NCI-H2029 (cell line): Measurements from ENCODE around the gene APOE.
"Not testable (repeated sequence)": the region's sequence is repeated elsewhere in the genome, so short reads cannot be mapped to it uniquely, and the experiment has no call there.

Experiments
- DNase-seq: peaks from one replicate; lab custom pipeline; 2025; lab: John Stamatoyannopoulos, UW

Gene APOE

DNA sequence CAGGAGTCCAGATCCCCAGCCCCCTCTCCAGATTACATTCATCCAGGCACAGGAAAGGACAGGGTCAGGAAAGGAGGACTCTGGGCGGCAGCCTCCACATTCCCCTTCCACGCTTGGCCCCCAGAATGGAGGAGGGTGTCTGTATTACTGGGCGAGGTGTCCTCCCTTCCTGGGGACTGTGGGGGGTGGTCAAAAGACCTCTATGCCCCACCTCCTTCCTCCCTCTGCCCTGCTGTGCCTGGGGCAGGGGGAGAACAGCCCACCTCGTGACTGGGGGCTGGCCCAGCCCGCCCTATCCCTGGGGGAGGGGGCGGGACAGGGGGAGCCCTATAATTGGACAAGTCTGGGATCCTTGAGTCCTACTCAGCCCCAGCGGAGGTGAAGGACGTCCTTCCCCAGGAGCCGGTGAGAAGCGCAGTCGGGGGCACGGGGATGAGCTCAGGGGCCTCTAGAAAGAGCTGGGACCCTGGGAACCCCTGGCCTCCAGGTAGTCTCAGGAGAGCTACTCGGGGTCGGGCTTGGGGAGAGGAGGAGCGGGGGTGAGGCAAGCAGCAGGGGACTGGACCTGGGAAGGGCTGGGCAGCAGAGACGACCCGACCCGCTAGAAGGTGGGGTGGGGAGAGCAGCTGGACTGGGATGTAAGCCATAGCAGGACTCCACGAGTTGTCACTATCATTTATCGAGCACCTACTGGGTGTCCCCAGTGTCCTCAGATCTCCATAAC lies at the start of gene APOE:
Gene APOE, plus strand, starts transcription at position 360 of the 724 bp plus-strand sequence. CDS start 829 bp downstream, outside the sequence.
- DNase-seq: no peak

DNA sequence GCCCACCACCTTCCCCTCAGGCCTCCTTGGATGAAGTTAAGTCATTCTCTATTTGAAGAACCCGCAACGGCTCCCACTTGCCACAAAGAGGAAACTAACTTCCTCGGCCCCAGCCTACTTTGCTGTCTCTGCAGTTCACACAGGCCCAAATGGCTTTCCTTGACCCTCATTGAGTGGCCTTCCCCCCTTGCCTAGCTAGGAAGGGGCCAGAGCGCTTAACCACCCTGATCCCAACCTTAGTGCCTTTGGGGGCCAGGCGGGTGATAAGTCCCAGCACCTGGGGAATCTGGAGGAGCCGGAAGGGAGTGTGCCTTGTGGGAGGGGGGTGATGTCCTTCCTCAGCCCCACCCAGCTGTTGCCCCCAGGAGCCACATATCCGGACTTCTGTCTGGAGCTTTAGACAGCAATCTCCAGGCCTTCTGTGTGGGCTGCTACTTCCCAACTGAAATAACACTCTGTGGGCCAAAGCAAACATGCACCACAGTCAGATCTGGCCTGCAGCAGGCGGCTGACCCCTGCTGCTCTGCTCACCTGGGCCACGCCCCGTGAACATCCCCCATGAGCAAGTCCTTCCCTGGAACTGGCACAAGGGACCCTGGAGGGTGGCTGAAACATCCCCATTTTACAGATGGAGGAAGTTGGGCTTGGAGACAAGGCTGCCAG lies 49.0 kb upstream of the APOE start:
- peak; percentile 48 for DNase-seq

GRCh38 chr19:44857837-44858236 lies 47.8 kb upstream of the APOE start:
- DNase-seq: no peak

DNA sequence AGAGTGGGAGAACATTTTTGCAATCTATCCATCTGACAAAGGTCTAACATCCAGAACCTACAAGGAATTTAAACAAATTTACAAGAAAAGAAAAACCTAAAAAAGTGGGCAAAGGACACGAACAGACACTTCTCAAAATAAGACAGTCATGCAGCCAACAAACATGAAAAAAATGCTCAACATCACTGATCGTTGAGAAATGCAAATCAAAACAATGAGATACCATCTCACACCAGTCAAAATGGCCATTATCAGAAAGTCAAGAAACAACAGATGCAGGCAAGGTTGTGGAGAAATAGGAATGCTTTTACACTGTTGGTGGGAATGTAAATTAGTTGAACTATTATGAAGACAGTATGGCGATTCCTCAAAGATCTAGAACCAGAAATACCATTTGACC lies 44.0 kb upstream of the APOE start:
- DNase-seq: not testable (repeated sequence)

DNA sequence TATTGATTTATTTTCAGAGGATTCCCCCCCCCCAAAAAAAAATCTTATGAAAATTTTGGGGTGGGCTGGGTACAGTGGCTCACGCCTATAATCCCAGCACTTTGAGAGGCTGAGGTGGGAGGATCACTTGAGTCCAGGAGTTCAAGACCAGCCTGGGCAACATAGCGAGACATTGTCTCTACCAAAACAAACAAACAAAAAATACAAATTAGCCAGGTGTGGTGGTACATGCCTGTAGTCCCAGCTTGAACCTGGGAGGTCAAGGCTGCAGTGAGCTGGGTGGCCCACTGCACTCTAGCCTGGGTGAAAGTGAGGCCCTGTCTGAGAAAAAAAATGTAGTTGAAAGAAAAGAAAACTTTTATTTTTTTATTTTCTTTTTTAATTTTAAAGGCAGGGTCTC lies 41.6 kb upstream of the APOE start:
- DNase-seq: no peak

- no peak for DNase-seq
Observed at GRCh38 chr19:44865196-44865767, 40.3 kb upstream of the APOE start.

GRCh38 chr19:44866664-44867063 lies 38.9 kb upstream of the APOE start:
- peak; percentile 57 for DNase-seq

DNA sequence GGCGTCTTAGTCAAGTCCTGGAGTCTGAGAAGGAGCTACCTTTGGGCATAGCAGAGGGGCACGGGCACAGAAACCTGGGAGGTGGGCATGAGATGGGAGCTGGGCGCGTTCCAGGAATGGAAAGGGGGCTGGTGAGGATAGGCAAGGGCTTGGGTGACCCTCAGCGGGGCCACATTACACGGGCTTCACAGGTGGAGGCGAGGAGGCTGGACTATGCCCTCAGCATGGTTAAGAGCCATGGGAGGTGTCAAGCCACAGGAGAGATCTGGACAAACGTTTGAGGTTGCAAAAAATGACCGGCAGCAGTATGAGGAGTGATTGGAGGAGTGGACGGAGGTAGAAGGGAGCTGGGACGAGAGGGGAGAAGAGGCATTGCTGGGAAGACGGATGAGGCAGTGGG lies 38.0 kb upstream of the APOE start:
- no peak for DNase-seq

- no peak for DNase-seq
Observed at GRCh38 chr19:44869733-44870470, 35.7 kb upstream of the APOE start.

GRCh38 chr19:44871809-44872208 lies 33.8 kb upstream of the APOE start:
- no peak for DNase-seq

- DNase-seq: no peak
Observed at GRCh38 chr19:44872661-44873060, 32.9 kb upstream of the APOE start.

- no peak for DNase-seq
Observed at GRCh38 chr19:44874317-44874716, 31.3 kb upstream of the APOE start.

DNA sequence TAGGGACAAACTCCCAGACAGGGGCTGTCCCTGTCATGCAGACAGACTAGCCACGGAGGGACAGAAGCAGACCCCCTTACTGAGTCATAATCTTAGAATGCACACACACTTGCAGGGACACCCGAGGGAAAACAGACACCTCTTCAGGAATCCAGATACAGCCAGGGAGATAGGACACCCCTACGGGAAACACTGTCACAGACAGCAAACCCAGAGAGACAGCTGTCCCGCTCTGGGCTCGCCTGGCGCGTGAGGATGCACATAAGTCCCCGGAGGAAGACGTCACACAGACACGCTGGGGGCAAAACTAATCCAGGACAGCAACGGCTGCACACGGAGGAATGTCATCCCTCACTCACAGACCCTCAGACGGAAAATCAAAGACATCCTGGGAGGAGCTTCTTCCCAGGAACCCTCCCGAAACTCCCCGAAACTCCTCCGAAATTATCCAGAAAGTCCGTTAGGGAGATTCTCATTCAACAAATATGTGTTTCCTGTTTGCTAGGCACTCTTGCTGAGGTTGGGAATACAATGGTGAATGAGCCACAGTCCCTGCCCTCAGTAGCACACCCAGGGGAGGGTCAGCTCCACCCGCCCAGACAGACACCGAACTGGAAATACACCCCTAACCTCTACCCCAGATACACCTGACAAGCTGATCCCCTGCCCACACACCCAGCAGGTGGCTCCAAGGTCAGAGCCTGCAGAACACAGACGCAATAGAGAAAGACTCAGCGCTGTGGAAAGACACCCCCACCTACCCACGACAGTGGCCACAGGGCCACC lies 29.7 kb upstream of the APOE start:
- DNase-seq: no peak

GRCh38 chr19:44876930-44877535 lies 28.6 kb upstream of the APOE start:
- DNase-seq: peak; percentile 49

DNA sequence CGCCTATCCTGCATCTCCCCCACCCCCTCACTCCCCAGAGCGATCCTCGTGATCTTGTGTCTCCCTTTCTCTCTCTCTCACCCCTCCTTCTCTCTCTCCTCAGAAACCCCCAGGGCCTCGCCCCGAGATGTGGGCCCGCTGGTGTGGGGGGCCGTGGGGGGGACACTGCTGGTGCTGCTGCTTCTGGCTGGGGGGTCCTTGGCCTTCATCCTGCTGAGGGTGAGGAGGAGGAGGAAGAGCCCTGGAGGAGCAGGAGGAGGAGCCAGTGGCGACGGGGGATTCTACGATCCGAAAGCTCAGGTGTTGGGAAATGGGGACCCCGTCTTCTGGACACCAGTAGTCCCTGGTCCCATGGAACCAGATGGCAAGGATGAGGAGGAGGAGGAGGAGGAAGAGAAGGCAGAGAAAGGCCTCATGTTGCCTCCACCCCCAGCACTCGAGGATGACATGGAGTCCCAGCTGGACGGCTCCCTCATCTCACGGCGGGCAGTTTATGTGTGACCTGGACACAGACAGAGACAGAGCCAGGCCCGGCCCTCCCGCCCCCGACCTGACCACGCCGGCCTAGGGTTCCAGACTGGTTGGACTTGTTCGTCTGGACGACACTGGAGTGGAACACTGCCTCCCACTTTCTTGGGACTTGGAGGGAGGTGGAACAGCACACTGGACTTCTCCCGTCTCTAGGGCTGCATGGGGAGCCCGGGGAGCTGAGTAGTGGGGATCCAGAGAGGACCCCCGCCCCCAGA lies 27.3 kb upstream of the APOE start:
- DNase-seq: no peak

- no peak for DNase-seq
Observed at GRCh38 chr19:44879309-44880065, 26.1 kb upstream of the APOE start.

DNA sequence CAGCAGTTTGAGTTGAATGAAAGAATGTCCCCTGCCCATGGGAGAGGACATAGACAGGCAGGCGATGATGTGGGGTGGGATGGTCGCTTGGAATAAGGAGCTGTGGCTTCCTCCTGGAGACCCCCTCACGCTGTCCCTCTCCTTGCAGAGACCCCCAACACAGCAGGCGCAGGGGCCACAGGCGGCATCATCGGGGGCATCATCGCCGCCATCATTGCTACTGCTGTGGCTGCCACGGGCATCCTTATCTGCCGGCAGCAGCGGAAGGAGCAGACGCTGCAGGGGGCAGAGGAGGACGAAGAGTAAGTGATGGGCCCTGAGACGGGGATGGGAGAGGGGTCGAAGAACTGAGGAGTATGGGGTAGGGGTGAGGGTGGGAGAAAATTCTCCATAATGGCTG lies 23.5 kb upstream of the APOE start:
- DNase-seq: no peak

DNA sequence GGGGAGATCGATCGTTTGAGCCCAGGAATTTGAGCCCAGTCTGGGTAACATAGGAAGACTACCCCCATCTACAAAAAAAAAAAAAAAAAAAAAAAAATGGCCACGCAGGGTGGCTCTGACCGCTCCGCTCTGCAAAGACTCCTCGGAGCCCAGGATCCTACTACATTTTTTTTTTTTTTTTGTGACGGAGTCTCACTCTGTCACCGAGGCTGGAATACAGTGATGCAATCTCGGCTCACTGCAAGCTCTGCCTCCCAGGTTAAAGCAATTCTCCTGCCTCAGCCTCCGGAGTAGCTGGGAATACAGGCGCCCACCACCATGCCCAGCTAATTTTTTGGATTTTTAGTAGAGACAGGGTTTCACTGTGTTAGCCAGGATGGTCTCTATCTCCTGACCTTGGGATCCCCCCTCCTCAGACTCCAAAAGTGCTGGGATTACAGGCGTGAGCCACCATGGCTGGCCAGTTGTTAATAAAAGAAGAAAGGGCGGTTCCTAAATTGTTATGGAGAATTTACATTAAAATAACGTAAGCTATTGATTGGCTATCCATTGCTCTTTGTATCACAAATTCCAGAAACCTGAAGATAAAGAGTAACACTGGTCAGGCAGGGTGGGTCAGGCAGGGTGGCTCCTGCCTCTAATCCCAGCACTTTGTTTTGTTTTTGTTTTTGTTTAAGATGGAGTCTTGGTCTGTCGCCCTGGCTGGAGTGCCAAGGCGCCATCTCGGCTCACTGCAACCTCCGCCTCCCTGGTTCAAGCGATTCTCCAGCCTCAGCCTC lies 22.8 kb upstream of the APOE start:
- DNase-seq: not testable (repeated sequence)

GRCh38 chr19:44883922-44884321 lies 21.7 kb upstream of the APOE start:
- no peak for DNase-seq
